Prostate gland (tissue), 2 donors: ENCODE results near the gene FKTN.

Source experiments
- POLR2A ChIP-seq: fragments of 450-650 bp; IDR thresholded peaks from one replicate; pipeline ENCODE4 v1.6.1; 2016; ENCODE audit warnings: antibody characterized with exemption, mild to moderate bottlenecking
- POLR2AphosphoS5 ChIP-seq: sonication (generic); formaldehyde crosslinking; IDR thresholded peaks from one replicate; pipeline ENCODE4 v1.6.1; 2017; ENCODE audit warnings: antibody characterized with exemption
- TF ChIP-seq, protein P1 (sequence below), 4 experiments: fragments of 200-600 bp in 2 of 4; fragments of 450-650 bp in 2 of 4; sonication (generic) in 2 of 4; IDR thresholded peaks; 1 replicate in 3 of 4; 2 replicates in 1 of 4; pipeline ENCODE4 v1.5.1; 2016 to 2019; ENCODE audit warnings: antibody characterized with exemption in 4 of 4, mild to moderate bottlenecking in 2 of 4, moderate library complexity in 2 of 4

DNA sequence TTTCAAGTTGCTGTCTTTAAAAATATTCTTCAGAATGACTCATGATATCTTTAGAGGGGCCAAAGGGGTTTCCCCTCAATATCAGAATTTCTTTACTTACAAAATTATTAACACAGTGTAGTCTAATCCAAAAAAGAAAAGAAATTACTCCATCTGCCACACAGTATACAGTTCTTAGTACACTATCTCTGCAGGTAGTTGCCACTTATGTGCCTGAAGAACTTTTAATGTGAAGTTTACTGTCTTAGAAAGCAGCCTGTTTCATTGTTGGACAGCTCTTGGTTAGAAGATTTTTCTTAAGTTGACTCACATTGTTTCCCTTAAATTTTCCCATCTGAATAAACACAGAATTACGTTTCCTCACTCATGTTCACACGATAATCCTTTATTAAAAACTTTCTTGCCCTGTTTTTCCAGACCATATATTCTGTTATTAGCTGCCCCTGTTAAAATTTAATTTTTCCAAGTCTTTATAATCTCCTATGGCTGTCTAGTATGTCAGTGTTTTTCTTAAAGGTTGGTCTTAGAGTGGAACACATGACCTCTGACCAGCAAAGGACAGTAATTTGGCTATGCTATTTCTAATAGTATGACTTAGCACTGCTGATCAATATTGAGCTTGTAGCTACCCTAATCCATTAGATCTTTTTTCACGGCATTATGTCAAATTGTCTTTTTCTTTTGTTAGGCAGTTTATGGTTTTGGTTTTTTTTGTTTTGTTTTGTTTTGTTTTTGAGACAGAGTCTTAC, 21.8 kb upstream of the FKTN start:
- TF ChIP-seq POLR2A, result no peak
- TF ChIP-seq POLR2AphosphoS5, result no peak
- TF ChIP-seq, protein P1, sequence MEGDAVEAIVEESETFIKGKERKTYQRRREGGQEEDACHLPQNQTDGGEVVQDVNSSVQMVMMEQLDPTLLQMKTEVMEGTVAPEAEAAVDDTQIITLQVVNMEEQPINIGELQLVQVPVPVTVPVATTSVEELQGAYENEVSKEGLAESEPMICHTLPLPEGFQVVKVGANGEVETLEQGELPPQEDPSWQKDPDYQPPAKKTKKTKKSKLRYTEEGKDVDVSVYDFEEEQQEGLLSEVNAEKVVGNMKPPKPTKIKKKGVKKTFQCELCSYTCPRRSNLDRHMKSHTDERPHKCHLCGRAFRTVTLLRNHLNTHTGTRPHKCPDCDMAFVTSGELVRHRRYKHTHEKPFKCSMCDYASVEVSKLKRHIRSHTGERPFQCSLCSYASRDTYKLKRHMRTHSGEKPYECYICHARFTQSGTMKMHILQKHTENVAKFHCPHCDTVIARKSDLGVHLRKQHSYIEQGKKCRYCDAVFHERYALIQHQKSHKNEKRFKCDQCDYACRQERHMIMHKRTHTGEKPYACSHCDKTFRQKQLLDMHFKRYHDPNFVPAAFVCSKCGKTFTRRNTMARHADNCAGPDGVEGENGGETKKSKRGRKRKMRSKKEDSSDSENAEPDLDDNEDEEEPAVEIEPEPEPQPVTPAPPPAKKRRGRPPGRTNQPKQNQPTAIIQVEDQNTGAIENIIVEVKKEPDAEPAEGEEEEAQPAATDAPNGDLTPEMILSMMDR (IDR thresholded peaks at IDR 0.05), result no peak
